ENCODE measurements around the gene RBM4. TPM values are rescaled to one million over a fixed set of nuclear protein-coding genes. Genes with fewer than 3 reads are reported as not detected.

The RBM4 gene
- total and polyA plus RNA-seq, 9 donors = 64.0 to 177 (median 121) TPM

GRCh38 chr11:66628061-66628603 lies 10.4 kb upstream of the RBM4 start:
- Histone ChIP-seq H3K4me3 (no peak overlapping the region), H3K36me3 (no peaks in the 10 kb centered on the region), H3K27ac (no peak overlapping the region), H3K9me3 (no peaks in the 10 kb centered on the region), H3K27me3 (no peaks in the 10 kb centered on the region), H3K4me1 (ENCODE audit: insufficient read depth) (peaks cover 3% of the 10 kb centered on the region)
- TF ChIP-seq EP300 (IDR thresholded peaks at IDR 0.05) (no peak), POLR2A (IDR thresholded peaks at IDR 0.05) (no peak), CTCF (IDR thresholded peaks at IDR 0.05) (no peak)
- intact Hi-C loops (cut with DNase I) = no loop called here
- DNase-seq = no peak
- WGBS, 3 donors = 87 to 90% (median 87%) methylated on average over 7 of the region's 7 CpGs

GRCh38 chr11:66629356-66629755 lies 9.1 kb upstream of the RBM4 start:
- 75 to 86% (median 80%) methylated on average over 2 of the region's 2 CpGs for WGBS, 3 donors
- no peaks in the 10 kb centered on the region for H3K36me3 ChIP-seq
- TF ChIP-seq POLR2A (IDR thresholded peaks at IDR 0.05) = no peak
- no peak for TF ChIP-seq CTCF (IDR thresholded peaks at IDR 0.05)
- no peak for TF ChIP-seq EP300 (IDR thresholded peaks at IDR 0.05)
- H3K27me3 ChIP-seq = no peaks in the 10 kb centered on the region
- no peaks in the 10 kb centered on the region for H3K4me1 ChIP-seq (ENCODE audit: insufficient read depth)
- intact Hi-C loops (cut with DNase I) = no loop called here
- DNase-seq = no peak
- no peaks in the 10 kb centered on the region for H3K9me3 ChIP-seq
- H3K4me3 ChIP-seq = no peak overlapping the region
- no peak overlapping the region for H3K27ac ChIP-seq

GRCh38 chr11:66631883-66632282 lies 6.6 kb upstream of the RBM4 start:
- H3K36me3 ChIP-seq = no peaks in the 10 kb centered on the region
- H3K4me1 ChIP-seq (ENCODE audit: insufficient read depth) = no peaks in the 10 kb centered on the region
- H3K27me3 ChIP-seq = no peaks in the 10 kb centered on the region
- 86 to 90% (median 88%) methylated on average over 6 of the region's 6 CpGs for WGBS, 3 donors
- TF ChIP-seq CTCF (IDR thresholded peaks at IDR 0.05) = no peak
- TF ChIP-seq POLR2A (IDR thresholded peaks at IDR 0.05) = no peak
- TF ChIP-seq EP300 (IDR thresholded peaks at IDR 0.05) = no peak
- no peak for DNase-seq
- no peaks in the 10 kb centered on the region for H3K9me3 ChIP-seq
- H3K4me3 ChIP-seq = no peak overlapping the region
- H3K27ac ChIP-seq = no peak overlapping the region
- intact Hi-C loops (cut with DNase I) = no loop called here

DNA sequence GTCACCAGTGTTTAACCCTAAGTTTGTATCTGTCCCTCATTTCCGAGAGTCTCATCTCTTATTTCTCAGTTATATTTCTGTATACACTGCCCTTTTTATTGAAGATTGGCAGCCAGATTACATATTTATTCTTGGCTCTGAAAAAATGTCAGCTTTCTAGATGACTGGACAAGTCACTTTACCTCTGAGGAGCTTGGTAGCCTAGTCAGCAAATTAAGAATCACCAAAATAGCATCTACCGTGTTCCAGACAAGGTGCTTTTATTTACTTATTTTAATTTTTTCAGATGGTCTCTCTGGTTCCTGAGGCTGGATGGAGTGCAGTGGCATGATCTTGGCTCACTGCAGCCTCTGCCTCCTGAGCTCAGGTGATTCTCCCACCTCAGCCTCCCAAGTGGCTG lies 5.6 kb upstream of the RBM4 start:
- H3K9me3 ChIP-seq = no peaks in the 10 kb centered on the region
- H3K27me3 ChIP-seq = no peaks in the 10 kb centered on the region
- no peaks in the 10 kb centered on the region for H3K36me3 ChIP-seq
- no peak for DNase-seq
- intact Hi-C loops (cut with DNase I) = no loop called here
- H3K4me1 ChIP-seq (ENCODE audit: insufficient read depth) = peaks cover 5% of the 10 kb centered on the region
- TF ChIP-seq POLR2A (IDR thresholded peaks at IDR 0.05) (no peak), CTCF (IDR thresholded peaks at IDR 0.05) (no peak), EP300 (IDR thresholded peaks at IDR 0.05) (no peak)
- no peak overlapping the region for H3K27ac ChIP-seq
- H3K4me3 ChIP-seq = no peak overlapping the region
- 75 to 84% (median 79%) methylated on average over 2 of the region's 2 CpGs for WGBS, 3 donors
